GM12864 (cell line): Measurements from ENCODE around the gene KPNA1.

Source experiments
- DNase-seq: peaks from one replicate; pipeline ENCODE4 v3.0.0-alpha.2; 2011; ENCODE audit warnings: low read depth
- H3K4me3 ChIP-seq: 2 replicates; pipeline ENCODE4 v1.5.1; 2011; ENCODE audit warnings: mild to moderate bottlenecking, low read depth, low read length, control low read depth
- CTCF ChIP-seq: IDR thresholded peaks from 2 replicates; pipeline ENCODE4 v1.5.1; 2011; ENCODE audit warnings: low read depth, mild to moderate bottlenecking, moderate library complexity, low read length, control low read depth, inconsistent platforms; ENCODE audit errors: missing control alignments

The KPNA1 gene

DNA sequence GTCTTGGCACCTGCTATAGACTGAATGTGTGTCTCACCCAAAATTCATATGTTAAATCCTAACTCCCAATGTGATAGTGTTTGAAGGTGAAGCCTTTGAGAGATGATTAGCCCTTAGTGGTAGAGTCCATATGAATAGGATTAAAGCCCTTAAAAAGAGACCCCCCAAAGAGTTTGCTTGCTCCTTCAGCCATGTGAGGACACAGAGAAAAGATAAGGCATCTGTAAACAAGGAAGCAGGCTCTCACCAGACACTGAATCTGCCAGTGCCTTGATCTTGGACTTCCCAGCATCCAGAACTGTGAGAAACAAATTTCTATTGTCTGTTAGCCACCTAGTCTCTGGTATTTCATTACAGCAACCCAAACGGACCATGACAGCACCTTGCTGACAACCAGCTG is 16.6 kb downstream of the KPNA1 start:
- no peak for TF ChIP-seq CTCF
- H3K4me3 ChIP-seq = no peak overlapping the region
- no peak for DNase-seq

DNA sequence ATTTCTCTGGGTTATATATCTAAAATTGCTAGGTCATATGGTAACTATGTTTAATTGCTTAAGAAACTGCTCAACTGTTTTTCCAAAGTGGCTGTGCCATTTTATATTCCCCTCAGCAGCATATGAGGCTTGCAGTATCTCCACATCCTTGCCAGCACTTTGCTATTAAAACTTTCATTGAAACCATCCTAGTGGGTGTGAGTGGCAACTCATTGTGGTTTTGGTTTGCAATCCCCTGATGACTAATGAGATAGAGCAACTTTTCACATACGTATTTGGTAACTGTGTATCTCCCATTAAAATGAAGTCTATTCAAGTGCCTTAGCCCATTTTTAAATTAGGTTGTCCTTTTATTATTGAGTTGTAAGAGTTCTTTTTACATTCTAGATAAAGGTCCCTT is 17.3 kb downstream of the KPNA1 start:
- no peak for DNase-seq
- no peak for TF ChIP-seq CTCF
- H3K4me3 ChIP-seq = no peak overlapping the region

DNA sequence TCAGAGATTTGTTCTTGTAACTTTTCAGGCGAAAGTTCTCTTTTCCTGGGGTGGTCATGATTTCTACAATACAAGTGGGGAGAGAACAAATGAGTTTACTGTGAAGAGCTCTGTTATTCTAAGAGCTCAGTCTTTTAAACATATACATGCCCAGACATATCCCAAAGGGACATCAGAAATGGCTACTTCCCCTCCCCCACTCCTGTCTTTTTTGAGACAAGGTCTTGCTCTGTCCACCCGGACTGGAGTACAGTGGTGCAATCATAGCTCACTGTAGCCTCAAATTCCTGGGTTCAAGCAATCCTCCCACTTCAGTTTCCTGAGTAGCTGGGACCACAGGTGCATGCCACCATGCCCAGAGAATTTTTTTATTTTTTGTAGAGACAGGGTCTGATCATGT is 18.2 kb downstream of the KPNA1 start:
- no peak overlapping the region for H3K4me3 ChIP-seq
- TF ChIP-seq CTCF = no peak
- DNase-seq = no peak

DNA sequence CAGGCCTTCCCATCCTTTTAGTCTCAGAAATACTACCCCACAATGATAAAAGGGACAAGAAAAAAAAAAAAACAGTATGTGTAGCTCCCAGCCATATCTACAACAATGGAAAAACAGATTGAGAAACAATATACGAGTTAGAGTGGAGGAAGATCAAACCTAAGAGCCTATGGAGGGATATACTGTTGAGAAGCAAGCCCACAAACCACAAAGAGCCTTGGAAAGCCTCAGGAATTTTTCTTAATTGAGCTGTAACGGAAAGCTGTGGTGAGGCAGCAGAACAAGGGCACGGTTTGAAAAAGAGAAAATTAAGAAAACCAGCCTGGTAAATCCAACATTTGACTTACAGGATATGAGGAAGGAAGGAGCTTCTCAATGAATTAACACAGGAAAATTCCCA is 21.4 kb downstream of the KPNA1 start:
- DNase-seq = no peak
- no peak for TF ChIP-seq CTCF
- no peak overlapping the region for H3K4me3 ChIP-seq

DNA sequence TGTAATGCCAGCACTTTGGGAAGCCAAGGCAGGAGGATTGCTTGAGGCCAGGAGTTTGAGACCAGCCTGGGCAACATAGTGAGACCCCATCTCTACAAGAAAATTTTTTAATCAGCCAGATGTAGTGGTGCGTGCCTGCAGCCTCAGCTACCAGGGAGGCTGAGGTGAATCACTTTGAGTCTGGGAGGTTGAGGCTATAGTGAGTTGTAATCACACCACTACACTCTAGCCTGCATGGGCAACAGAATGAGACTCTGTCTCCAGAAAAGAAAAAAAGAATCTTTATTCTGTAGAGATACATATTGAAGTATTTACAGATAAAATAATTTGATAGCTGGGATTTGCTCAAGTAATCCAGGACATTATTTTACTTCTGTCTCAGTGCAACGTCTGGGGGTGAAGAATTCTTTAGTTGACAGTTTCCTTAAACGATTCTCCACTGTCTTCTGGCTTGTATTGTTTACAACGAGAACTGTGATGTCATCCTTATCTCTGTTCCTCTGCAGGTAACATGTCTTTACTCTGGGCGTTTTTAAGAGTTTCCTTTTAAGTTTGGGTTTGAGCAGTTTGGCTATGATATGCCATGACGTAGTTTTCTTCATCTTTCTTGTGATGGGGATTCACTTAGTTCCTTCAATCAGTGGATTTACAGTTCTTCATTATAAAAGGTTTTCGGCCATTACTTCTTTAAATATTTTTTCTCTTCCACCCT is 26.3 kb downstream of the KPNA1 start:
- DNase-seq = no peak
- no peak for TF ChIP-seq CTCF
- no peak overlapping the region for H3K4me3 ChIP-seq

GRCh38 chr3:122484985-122485384 is 29.8 kb downstream of the KPNA1 start:
- TF ChIP-seq CTCF = no peak
- no peak for DNase-seq
- no peak overlapping the region for H3K4me3 ChIP-seq

- DNase-seq = no peak
- TF ChIP-seq CTCF = no peak
- H3K4me3 ChIP-seq = no peak overlapping the region
Observed at GRCh38 chr3:122481390-122481789, 33.3 kb downstream of the KPNA1 start.
